Mesenchymal stem cell (in vitro differentiated cells and primary cell): Measurements from ENCODE around the gene RALGPS1.

ENCODE experiments used
- DNase-seq: peaks from one replicate; pipeline ENCODE4 v3.0.0-alpha.2; 2013
- H2AFZ ChIP-seq: one replicate; pipeline ENCODE4 v1.6.1; 2013; ENCODE audit warnings: low read depth, mild to moderate bottlenecking, control low read depth, inconsistent platforms, low read length, moderate library complexity
- H2AK5ac ChIP-seq: 2 replicates; pipeline ENCODE4 v1.6.1; 2013; ENCODE audit warnings: low read length, moderate library complexity, mild to moderate bottlenecking, inconsistent platforms; ENCODE audit not compliant: severe bottlenecking
- H2BK120ac ChIP-seq: one replicate; pipeline ENCODE4 v1.6.1; 2013; ENCODE audit warnings: low read depth, mild to moderate bottlenecking, inconsistent platforms, low read length, moderate library complexity
- H2BK12ac ChIP-seq, 2 experiments: one replicate each; pipeline ENCODE4 v1.6.1; 2013; ENCODE audit warnings: inconsistent platforms in 2 of 2, low read length in 2 of 2, mild to moderate bottlenecking in 2 of 2, moderate library complexity in 2 of 2, control low read depth in 1 of 2
- H2BK15ac ChIP-seq: one replicate; pipeline ENCODE4 v1.6.1; 2013; ENCODE audit warnings: mild to moderate bottlenecking, low read depth, inconsistent platforms; ENCODE audit not compliant: poor library complexity, severe bottlenecking
- H2BK5ac ChIP-seq: 2 replicates; pipeline ENCODE4 v1.6.1; 2013; ENCODE audit warnings: low read depth, mild to moderate bottlenecking, low read length, control low read depth, inconsistent platforms; ENCODE audit not compliant: poor library complexity, severe bottlenecking
- H3K14ac ChIP-seq, 2 experiments: one replicate each; pipeline ENCODE4 v1.6.1; 2013; ENCODE audit warnings: inconsistent platforms in 2 of 2, low read length in 2 of 2, control low read depth in 1 of 2, mild to moderate bottlenecking in 1 of 2, moderate library complexity in 1 of 2
- H3K18ac ChIP-seq, 2 experiments: one replicate each; pipeline ENCODE4 v1.6.1; 2013; ENCODE audit warnings: inconsistent platforms in 2 of 2, low read length in 2 of 2, control low read depth in 1 of 2, low read depth in 1 of 2, mild to moderate bottlenecking in 1 of 2
- H3K23ac ChIP-seq, 2 experiments: one replicate each; pipeline ENCODE4 v1.6.1; 2013; ENCODE audit warnings: inconsistent platforms in 2 of 2, low read length in 2 of 2, mild to moderate bottlenecking in 2 of 2, moderate library complexity in 2 of 2, control low read depth in 1 of 2
- H3K27ac ChIP-seq: 2 replicates; pipeline ENCODE4 v1.5.1; 2013; ENCODE audit warnings: mild to moderate bottlenecking, moderate library complexity, low read length, control low read depth, inconsistent platforms; ENCODE audit not compliant: poor library complexity, severe bottlenecking
- H3K27me3 ChIP-seq, 2 experiments: 2 replicates each; pipeline versions ENCODE4 v1.6.1 to v1.7.0; 2013; ENCODE audit warnings: low read length in 2 of 2, mild to moderate bottlenecking in 2 of 2, moderate library complexity in 2 of 2, control low read depth in 1 of 2, inconsistent platforms in 1 of 2; ENCODE audit not compliant: control insufficient read depth in 1 of 2, insufficient read depth in 1 of 2
- H3K36me3 ChIP-seq, 2 experiments: 2 replicates each; pipeline versions ENCODE4 v1.6.1 to v1.7.0; 2013; ENCODE audit warnings: low read length in 2 of 2, control low read depth in 1 of 2, inconsistent platforms in 1 of 2, low read depth in 1 of 2, mild to moderate bottlenecking in 1 of 2; ENCODE audit not compliant: insufficient read depth in 2 of 2, control insufficient read depth in 1 of 2
- H3K4ac ChIP-seq, 2 experiments: one replicate each; pipeline ENCODE4 v1.6.1; 2013; ENCODE audit warnings: inconsistent platforms in 2 of 2, low read length in 2 of 2, mild to moderate bottlenecking in 2 of 2, moderate library complexity in 2 of 2, control low read depth in 1 of 2, low read depth in 1 of 2
- H3K4me1 ChIP-seq: 2 replicates; pipeline ENCODE4 v1.6.1; 2013; ENCODE audit warnings: low read depth, low read length, control low read depth; ENCODE audit not compliant: control insufficient read depth, insufficient read depth
- H3K4me2 ChIP-seq: 2 replicates; pipeline ENCODE4 v1.6.1; 2013; ENCODE audit warnings: low read length, mild to moderate bottlenecking, inconsistent platforms; ENCODE audit not compliant: poor library complexity, severe bottlenecking
- H3K4me3 ChIP-seq, 2 experiments: 2 replicates each; pipeline versions ENCODE4 v1.5.1 to v1.7.0; 2013; ENCODE audit warnings: low read length in 2 of 2, mild to moderate bottlenecking in 2 of 2, control low read depth in 1 of 2, low read depth in 1 of 2; ENCODE audit not compliant: insufficient read depth in 1 of 2
- H3K79me1 ChIP-seq: replicated peaks from 2 replicates; pipeline ENCODE4 v1.6.1; 2013; ENCODE audit warnings: mild to moderate bottlenecking, control low read depth, low read length, inconsistent platforms; ENCODE audit not compliant: poor library complexity, severe bottlenecking
- H3K9ac ChIP-seq: 2 replicates; pipeline ENCODE4 v1.7.0; 2013; ENCODE audit warnings: mild to moderate bottlenecking, low read length, moderate library complexity
- H3K9me3 ChIP-seq: 2 replicates; pipeline ENCODE4 v1.7.0; 2013; ENCODE audit warnings: mild to moderate bottlenecking, low read length; ENCODE audit not compliant: control insufficient read depth
- H4K8ac ChIP-seq: one replicate; pipeline ENCODE4 v1.6.1; 2013; ENCODE audit warnings: inconsistent platforms, mild to moderate bottlenecking, low read length, moderate library complexity
- H4K91ac ChIP-seq: one replicate; pipeline ENCODE4 v1.6.1; 2013; ENCODE audit warnings: mild to moderate bottlenecking, low read length, inconsistent platforms
- WGBS: methylation state at CpG from one replicate; pipeline ENCODE4 v1.1.7; 2013; ENCODE audit warnings: mixed read lengths; 5-methylcytosine and 5-hydroxymethylcytosine counted together

The RALGPS1 gene

GRCh38 chr9:126992427-126992826 lies 77.8 kb downstream of the RALGPS1 start:
- DNase-seq = no peak
- no peak overlapping the region for H2BK12ac ChIP-seq
- H3K27me3 ChIP-seq = peaks cover 11 to 18% of the 10 kb centered on the region in 2 experiments
- no peak overlapping the region for H2BK5ac ChIP-seq
- no peak overlapping the region for H3K4me2 ChIP-seq
- no peak overlapping the region for H3K9ac ChIP-seq
- no peak overlapping the region for H3K4ac ChIP-seq
- no peak overlapping the region for H3K4me3 ChIP-seq
- H2AK5ac ChIP-seq = no peak overlapping the region
- H3K9me3 ChIP-seq = peaks cover 13% of the 10 kb centered on the region
- H4K91ac ChIP-seq = no peak overlapping the region
- H4K8ac ChIP-seq = no peak overlapping the region
- H3K27ac ChIP-seq = no peak overlapping the region
- H3K4me1 ChIP-seq = peaks cover 1% of the 10 kb centered on the region
- H3K79me1 ChIP-seq = no peaks in the 10 kb centered on the region
- no peak overlapping the region for H3K14ac ChIP-seq
- H2BK120ac ChIP-seq = no peak overlapping the region
- no peak overlapping the region for H2BK15ac ChIP-seq
- H2AFZ ChIP-seq = no peak overlapping the region
- no peak overlapping the region for H3K18ac ChIP-seq
- H3K23ac ChIP-seq = no peak overlapping the region
- H3K36me3 ChIP-seq = no peaks in the 10 kb centered on the region

DNA sequence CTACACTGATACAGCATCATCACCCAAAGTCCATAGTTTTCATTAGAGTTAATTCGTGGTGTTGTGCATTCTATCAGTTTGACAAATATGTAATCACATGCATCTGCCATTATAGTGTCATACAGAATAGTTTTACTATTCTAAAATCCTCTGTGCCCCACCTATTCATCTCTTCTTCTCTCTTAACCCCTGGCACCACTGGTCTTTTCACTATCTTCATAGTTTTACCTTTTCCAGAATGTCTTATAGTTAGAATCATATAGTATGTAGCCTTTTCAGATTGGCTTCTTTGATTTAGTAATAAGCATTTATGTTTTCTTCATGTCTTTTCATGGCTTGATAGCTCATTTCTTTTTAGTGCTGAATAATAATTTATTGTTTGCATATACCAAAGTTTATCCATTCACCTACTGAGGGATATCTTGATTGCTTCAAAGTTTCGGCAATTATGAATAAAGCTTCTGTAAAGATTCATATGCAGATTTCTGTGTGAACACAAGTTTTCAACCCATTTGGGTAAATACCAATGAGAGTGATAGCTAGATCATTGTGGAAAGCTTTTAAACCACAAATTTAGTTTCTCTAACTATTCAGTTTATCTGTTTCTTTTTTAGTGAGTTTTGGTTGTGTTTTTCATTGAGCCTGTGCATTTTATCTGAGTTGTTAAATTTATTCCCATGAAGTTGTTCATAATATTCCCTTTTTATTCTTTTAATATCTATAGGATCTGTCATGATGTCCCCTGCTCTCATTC lies 84.9 kb downstream of the RALGPS1 start:
- Histone ChIP-seq H2BK120ac (no peak overlapping the region), H2BK5ac (no peak overlapping the region), H3K4me2 (no peak overlapping the region), H3K4me1 (no peaks in the 10 kb centered on the region), H2BK15ac (no peak overlapping the region), H2AFZ (no peak overlapping the region), H3K9me3 (no peaks in the 10 kb centered on the region), H3K36me3 (no peaks in the 10 kb centered on the region), H3K79me1 (no peaks in the 10 kb centered on the region), H3K4me3 (no peak overlapping the region), H4K91ac (no peak overlapping the region), H3K23ac (no peak overlapping the region), H2AK5ac (no peak overlapping the region), H3K4ac (no peak overlapping the region), H3K14ac (no peak overlapping the region), H3K9ac (no peak overlapping the region), H3K18ac (no peak overlapping the region), H2BK12ac (no peak overlapping the region), H4K8ac (no peak overlapping the region), H3K27ac (no peak overlapping the region), H3K27me3 (no peaks in the 10 kb centered on the region)
- WGBS = no CpG with 5 or more reads among the region's 2 CpGs
- DNase-seq = no peak

- no peak overlapping the region for H2AFZ ChIP-seq
- H2BK5ac ChIP-seq = no peak overlapping the region
- H3K27ac ChIP-seq = no peak overlapping the region
- peak; percentile 32 for DNase-seq
- no peak overlapping the region for H3K4me3 ChIP-seq
- no peak overlapping the region for H2AK5ac ChIP-seq
- H3K9me3 ChIP-seq = no peaks in the 10 kb centered on the region
- no peak overlapping the region for H3K9ac ChIP-seq
- H3K79me1 ChIP-seq = no peaks in the 10 kb centered on the region
- no peak overlapping the region for H3K14ac ChIP-seq
- no peak overlapping the region for H3K4me2 ChIP-seq
- H3K18ac ChIP-seq = no peak overlapping the region
- peaks cover 0 to 8% of the 10 kb centered on the region in 2 experiments for H3K27me3 ChIP-seq
- no peak overlapping the region for H3K4ac ChIP-seq
- no peaks in the 10 kb centered on the region for H3K4me1 ChIP-seq
- no peak overlapping the region for H2BK120ac ChIP-seq
- peak overlapping the region; percentile 49 for H2BK15ac ChIP-seq
- H3K23ac ChIP-seq = no peak overlapping the region
- no peak overlapping the region for H4K8ac ChIP-seq
- H4K91ac ChIP-seq = no peak overlapping the region
- H3K36me3 ChIP-seq = no peaks in the 10 kb centered on the region
- no peak overlapping the region for H2BK12ac ChIP-seq
- WGBS = 87% methylated on average over 3 of the region's 3 CpGs
Measured at GRCh38 chr9:127004946-127005769, 90.6 kb downstream of the RALGPS1 start.

- Histone ChIP-seq H4K8ac (no peak overlapping the region), H2BK120ac (no peak overlapping the region), H3K27me3 (peaks cover 0 to 8% of the 10 kb centered on the region in 2 experiments), H4K91ac (no peak overlapping the region), H3K9me3 (no peaks in the 10 kb centered on the region), H3K4me3 (no peak overlapping the region), H3K79me1 (no peaks in the 10 kb centered on the region), H2BK5ac (no peak overlapping the region), H2BK12ac (no peak overlapping the region), H3K4ac (no peak overlapping the region), H2AK5ac (no peak overlapping the region), H3K23ac (no peak overlapping the region), H2AFZ (no peak overlapping the region), H2BK15ac (no peak overlapping the region), H3K4me2 (no peak overlapping the region), H3K18ac (no peak overlapping the region), H3K4me1 (no peaks in the 10 kb centered on the region), H3K14ac (no peak overlapping the region), H3K36me3 (no peaks in the 10 kb centered on the region), H3K9ac (no peak overlapping the region), H3K27ac (no peak overlapping the region)
- DNase-seq = no peak
- 87% methylated on average over 5 of the region's 5 CpGs for WGBS
Measured at GRCh38 chr9:127005770-127006314, 91.3 kb downstream of the RALGPS1 start.
